IMR-90 (cell line): ENCODE data around the gene TRAPPC10. TPM values are rescaled to one million over a fixed set of nuclear protein-coding genes. Genes with fewer than 3 reads are reported as not detected.
"Not testable (repeated sequence)": the region's sequence is repeated elsewhere in the genome, so short reads cannot be mapped to it uniquely, and the experiment has no call there.

ENCODE experiments used
- ATAC-seq: fragments of 200-7000 bp; cut with Tn5 transposase; 2 replicates; pipeline ENCODE4 v1.9.1; 2020; ENCODE audit warnings: low read depth, mild to moderate bottlenecking, moderate library complexity
- BruUV-seq: library from RNA; stranded (reverse); fragments of 400-500 nt; replicated peaks from 2 replicates; lab custom pipeline; 2021; lab: Mats Ljungman, UMichigan
- CTCF ChIA-PET: fragments of 300-600 bp; formaldehyde crosslinking; extraction: SDS; loops from one replicate; lab custom pipeline; 2021; ENCODE audit warnings: antibody characterized with exemption; lab: Yijun Ruan, JAX
- POLR2A ChIA-PET: fragments of 300-600 bp; sonication (Branson Sonifier 250); formaldehyde crosslinking; loops from one replicate; lab custom pipeline; 2022; ENCODE audit warnings: antibody characterized with exemption; ENCODE audit not compliant: unreplicated experiment; lab: Charles Lee
- DNase-seq: peaks from one replicate; pipeline ENCODE4 v3.0.0; 2013
- H2AFZ ChIP-seq: replicated peaks from 2 replicates; pipeline ENCODE3; 2013; ENCODE audit warnings: low read length, mild to moderate bottlenecking; ENCODE audit not compliant: poor library complexity
- H2AK5ac ChIP-seq: 2 replicates; pipeline ENCODE4 v1.6.1; 2013; ENCODE audit warnings: low read depth, low read length, inconsistent platforms
- H2AK9ac ChIP-seq: replicated peaks from 2 replicates; pipeline ENCODE3; 2013; ENCODE audit warnings: mild to moderate bottlenecking, low read depth, low read length, moderate library complexity; ENCODE audit not compliant: poor library complexity
- H2BK120ac ChIP-seq: 2 replicates; pipeline ENCODE4 v1.6.1; 2013; ENCODE audit warnings: low read depth, low read length, inconsistent platforms
- H2BK15ac ChIP-seq: 3 replicates; pipeline ENCODE4 v1.6.1; 2013; ENCODE audit warnings: low read depth, low read length, inconsistent platforms
- H2BK20ac ChIP-seq: 2 replicates; pipeline ENCODE4 v1.6.1; 2013; ENCODE audit warnings: low read depth, mild to moderate bottlenecking, inconsistent platforms, low read length, moderate library complexity
- H2BK5ac ChIP-seq: 2 replicates; pipeline ENCODE4 v1.6.1; 2013; ENCODE audit warnings: mild to moderate bottlenecking, low read depth, low read length, inconsistent platforms; ENCODE audit not compliant: poor library complexity, severe bottlenecking
- H3K14ac ChIP-seq: replicated peaks from 2 replicates; pipeline ENCODE4 v1.6.1; 2013; ENCODE audit warnings: low read depth, low read length, inconsistent platforms
- H3K18ac ChIP-seq: 2 replicates; pipeline ENCODE4 v1.6.1; 2013; ENCODE audit warnings: low read depth, low read length, control low read depth
- H3K23ac ChIP-seq: 2 replicates; pipeline ENCODE4 v1.6.1; 2013; ENCODE audit warnings: low read depth, low read length, inconsistent platforms
- H3K27ac ChIP-seq: 2 replicates; pipeline ENCODE4 v1.5.1; 2013; ENCODE audit warnings: mild to moderate bottlenecking, control low read depth, low read length; ENCODE audit not compliant: insufficient read depth
- H3K27me3 ChIP-seq: 2 replicates; pipeline ENCODE4 v1.6.1; 2013; ENCODE audit warnings: low read length; ENCODE audit not compliant: control insufficient read depth, insufficient read depth
- H3K36me3 ChIP-seq: 2 replicates; pipeline ENCODE4 v1.6.1; 2013; ENCODE audit warnings: low read length, mixed read lengths; ENCODE audit not compliant: control insufficient read depth, insufficient read depth
- H3K4ac ChIP-seq: 2 replicates; pipeline ENCODE4 v1.6.1; 2013; ENCODE audit warnings: low read depth, low read length, inconsistent platforms
- H3K4me1 ChIP-seq: 2 replicates; pipeline ENCODE4 v1.6.1; 2013; ENCODE audit warnings: low read length, mixed read lengths; ENCODE audit not compliant: control insufficient read depth, insufficient read depth
- H3K4me2 ChIP-seq: 2 replicates; pipeline ENCODE4 v1.6.1; 2013; ENCODE audit warnings: low read depth, mild to moderate bottlenecking, control low read depth, low read length, moderate library complexity
- H3K4me3 ChIP-seq: 2 replicates; pipeline ENCODE4 v1.5.1; 2013; ENCODE audit warnings: low read depth, mild to moderate bottlenecking, control low read depth, low read length, moderate library complexity; ENCODE audit not compliant: insufficient read depth
- H3K56ac ChIP-seq: 2 replicates; pipeline ENCODE4 v1.6.1; 2013; ENCODE audit warnings: low read length, inconsistent platforms; ENCODE audit not compliant: insufficient read depth; ENCODE audit errors: extremely low read depth
- H3K79me1 ChIP-seq, 2 experiments: 2 replicates each; pipeline ENCODE4 v1.6.1; 2013; ENCODE audit warnings: low read length in 2 of 2, inconsistent platforms in 1 of 2, low read depth in 1 of 2
- H3K9ac ChIP-seq: 2 replicates; pipeline ENCODE4 v1.6.1; 2013; ENCODE audit warnings: low read depth, low read length, control low read depth
- H3K9me1 ChIP-seq: 2 replicates; pipeline ENCODE4 v1.6.1; 2013; ENCODE audit warnings: low read length, inconsistent platforms; ENCODE audit not compliant: insufficient read depth
- H3K9me3 ChIP-seq: 2 replicates; pipeline ENCODE4 v1.6.1; 2013; ENCODE audit warnings: low read length; ENCODE audit not compliant: control insufficient read depth, insufficient read depth
- H4K20me1 ChIP-seq: 2 replicates; pipeline ENCODE4 v1.6.1; 2013; ENCODE audit warnings: low read length, inconsistent platforms; ENCODE audit not compliant: insufficient read depth
- H4K5ac ChIP-seq: 2 replicates; pipeline ENCODE4 v1.6.1; 2013; ENCODE audit warnings: mild to moderate bottlenecking, low read depth, low read length, control low read depth
- H4K8ac ChIP-seq, 2 experiments: 2 replicates each; pipeline ENCODE4 v1.6.1; 2013; ENCODE audit warnings: low read depth in 2 of 2, low read length in 2 of 2, control low read depth in 1 of 2, inconsistent platforms in 1 of 2
- H4K91ac ChIP-seq: 2 replicates; pipeline ENCODE4 v1.6.1; 2013; ENCODE audit warnings: low read depth, low read length, inconsistent platforms; ENCODE audit not compliant: insufficient read depth
- MXI1 ChIP-seq: IDR thresholded peaks from 2 replicates; pipeline ENCODE4 v1.6.1; 2012; ENCODE audit warnings: low read depth, mild to moderate bottlenecking, low read length, moderate library complexity, borderline replicate concordance
- WGBS, 2 experiments: methylation state at CpG; one replicate each; pipeline versions ENCODE4 v1.1.5 to v1.1.7; 2013; ENCODE audit warnings: missing lambda C conversion rate in 2 of 2; ENCODE audit not compliant: insufficient read length in 1 of 2; ENCODE audit errors: extremely low coverage in 2 of 2; 5-methylcytosine and 5-hydroxymethylcytosine counted together
- dilution Hi-C: fragments of 300-500 bp; cut with HindIII; formaldehyde crosslinking; loops from one replicate; pipeline ENCODE4 v1.14.3; 2018; ENCODE audit warnings: low sequenced_read_pairs; ENCODE audit not compliant: unreplicated experiment
- in situ Hi-C: fragments of 300-500 bp; cut with MboI; formaldehyde crosslinking; loops from 3 replicates; pipeline ENCODE4 v1.14.3; 2019; ENCODE audit warnings: low sequenced_read_pairs, inconsistent platforms, mixed read lengths
- intact Hi-C: fragments of 100-400 bp; cut with micrococcal nuclease; formaldehyde crosslinking; loops from 2 replicates; pipeline ENCODE4 v1.10.0; 2022
- polyA plus RNA-seq, 3 experiments: library from polyadenylated mRNA; depleted of rRNA; stranded (reverse); fragments of >200 nt; gene quantifications; 2 replicates each; pipeline ENCODE4 v1.2.3, GENCODE V29; 2012; ENCODE audit warnings: low replicate concordance in 1 of 3
- total RNA-seq: library from RNA; depleted of rRNA; stranded (reverse); fragments of >200 nt; gene quantifications from 2 replicates; pipeline ENCODE4 v1.2.3, GENCODE V29; 2012

The TRAPPC10 gene
- total and polyA plus RNA-seq, 2 of the 4 experiments (the other 2 are of a cell fraction) = 17.8 to 18.1 TPM

- H3K56ac ChIP-seq, H2BK5ac ChIP-seq, H3K27me3 ChIP-seq, H3K79me1 ChIP-seq, BruUV-seq, H2BK15ac ChIP-seq, CTCF ChIA-PET, H3K9me1 ChIP-seq, intact Hi-C loops, H3K18ac ChIP-seq, H3K4me1 ChIP-seq, H4K91ac ChIP-seq, H4K20me1 ChIP-seq, in situ Hi-C loops, dilution Hi-C loops, H4K8ac ChIP-seq, H3K14ac ChIP-seq, DNase-seq, H2AK9ac ChIP-seq, H3K4ac ChIP-seq, H3K4me2 ChIP-seq, H3K9me3 ChIP-seq, H3K27ac ChIP-seq, H3K23ac ChIP-seq, H2BK20ac ChIP-seq, H3K9ac ChIP-seq, H4K5ac ChIP-seq, H3K36me3 ChIP-seq, POLR2A ChIA-PET, H2AFZ ChIP-seq, H2AK5ac ChIP-seq, H2BK120ac ChIP-seq: not testable (repeated sequence)
- TF ChIP-seq MXI1 = peak; percentile 32; the same call in 1 of the 2 replicates
- no CpG with 5 or more reads among the region's 66 CpGs for WGBS, 2 experiments
- peak; percentile 94 for ATAC-seq
- H3K4me3 ChIP-seq = peak within 1 kb of the TSS; percentile 45
Observed at GRCh38 chr21:44107026-44107501, 95.0 kb downstream of the TRAPPC10 start, which contains the start of gene PWP2. Gene PWP2, plus strand, starts transcription at chr21:44107399. Its CDS starts 18 bp downstream, at chr21:44107417.

GRCh38 chr21:44107589-44107988, 95.5 kb downstream of the TRAPPC10 start:
- H3K9me3 ChIP-seq, H3K14ac ChIP-seq, H3K27me3 ChIP-seq, H2BK20ac ChIP-seq, H2BK5ac ChIP-seq, H2BK120ac ChIP-seq, H4K8ac ChIP-seq, H3K9ac ChIP-seq, H3K9me1 ChIP-seq, H3K56ac ChIP-seq, H3K4me2 ChIP-seq, POLR2A ChIA-PET, dilution Hi-C loops, H2AK5ac ChIP-seq, H3K27ac ChIP-seq, intact Hi-C loops, BruUV-seq, H4K5ac ChIP-seq, H3K4me1 ChIP-seq, H3K36me3 ChIP-seq, H3K4me3 ChIP-seq, H4K20me1 ChIP-seq, H3K4ac ChIP-seq, H3K79me1 ChIP-seq, DNase-seq, in situ Hi-C loops, H2AFZ ChIP-seq, H3K18ac ChIP-seq, H2BK15ac ChIP-seq, H2AK9ac ChIP-seq, CTCF ChIA-PET, H4K91ac ChIP-seq, H3K23ac ChIP-seq: not testable (repeated sequence)
- no CpG with 5 or more reads among the region's 31 CpGs for WGBS, 2 experiments
- ATAC-seq = peak; percentile 65
